ENCODE results near the gene COMMD1.
A peak's percentile ranks its signal among the peaks of the same experiment; 100 is the strongest.

The COMMD1 gene

GRCh38 chr2:62133320-62133823, 227.9 kb downstream of the COMMD1 start:
- no peaks in the 10 kb centered on the region for H3K9me3 ChIP-seq (ENCODE audit: control insufficient read depth, insufficient read depth, low read depth, low read length)
- H3K27ac ChIP-seq (ENCODE audit: extremely low read depth, low read depth, low read length): no peak overlapping the region
- no peak overlapping the region for H3K4me3 ChIP-seq (ENCODE audit: low read depth, low read length)
- no peaks in the 10 kb centered on the region for H3K4me1 ChIP-seq (ENCODE audit: control insufficient read depth, insufficient read depth, low read length)
- ChIA-PET POLR2A (no interaction called here), CTCF (interaction anchor here (0.7 to 1.0 kb wide), 2 partner anchors 11 to 75 kb away, joined by 3 read pairs; no protein-coding TSS in a partner anchor)
- no peaks in the 10 kb centered on the region; a peak in 1 of 3 replicates for H3K36me3 ChIP-seq (ENCODE audit: control insufficient read depth in 2 of 2, insufficient read depth in 1 of 2, low read length in 2 of 2)
- TF ChIP-seq ZNF211 (tag by site-specific recombination; IDR thresholded peaks at IDR 0.05; ENCODE audit: low read depth) (peak; percentile 90), BCL11B (tag by site-specific recombination; IDR thresholded peaks at IDR 0.05; ENCODE audit: low read depth) (no peak)

- no peaks in the 10 kb centered on the region; a peak in 1 of 3 replicates for H3K36me3 ChIP-seq (ENCODE audit: control insufficient read depth in 2 of 2, insufficient read depth in 1 of 2, low read length in 2 of 2)
- no peaks in the 10 kb centered on the region for H3K9me3 ChIP-seq (ENCODE audit: control insufficient read depth, insufficient read depth, low read depth, low read length)
- POLR2A ChIA-PET: no interaction called here
- H3K27ac ChIP-seq (ENCODE audit: extremely low read depth, low read depth, low read length): no peak overlapping the region
- H3K4me1 ChIP-seq (ENCODE audit: control insufficient read depth, insufficient read depth, low read length): no peaks in the 10 kb centered on the region
- TF ChIP-seq ZNF473 (tag by site-specific recombination; IDR thresholded peaks at IDR 0.05) (no peak), ZNF146 (tag by site-specific recombination; IDR thresholded peaks at IDR 0.05) (no peak), SP7 (tag by site-specific recombination; IDR thresholded peaks at IDR 0.05) (no peak), ZNF639 (tag by site-specific recombination; IDR thresholded peaks at IDR 0.05) (no peak), ZNF23 (tag by site-specific recombination; IDR thresholded peaks at IDR 0.05; ENCODE audit: borderline replicate concordance) (no peak), ZNF670 (tag by site-specific recombination; IDR thresholded peaks at IDR 0.05; ENCODE audit: low read depth) (no peak), REST (tag by site-specific recombination; IDR thresholded peaks at IDR 0.05) (no peak), ZNF426 (tag by site-specific recombination; IDR thresholded peaks at IDR 0.05) (no peak), ZBTB11 (tag by site-specific recombination; conservative IDR thresholded peaks at IDR 0.05; ENCODE audit: low read depth) (no peak), YY2 (tag by site-specific recombination; IDR thresholded peaks at IDR 0.05) (no peak), ELK4 (IDR thresholded peaks at IDR 0.05; ENCODE audit: borderline replicate concordance, low read depth, low read length) (no peak), MZF1 (tag by site-specific recombination; IDR thresholded peaks at IDR 0.05; ENCODE audit: borderline replicate concordance) (no peak), ZNF292 (tag by site-specific recombination; IDR thresholded peaks at IDR 0.05; ENCODE audit: borderline replicate concordance, low read depth) (no peak), ZNF658 (tag by site-specific recombination; IDR thresholded peaks at IDR 0.05) (no peak)
- no peak overlapping the region for H3K4me3 ChIP-seq (ENCODE audit: low read depth, low read length)
- CTCF ChIA-PET: no interaction called here
Measured at GRCh38 chr2:62136956-62137830, 231.7 kb downstream of the COMMD1 start.
